Fibroblast of the conjunctiva (primary cell): Measurements from ENCODE around the gene ORAI2.
A peak's percentile ranks its signal among the peaks of the same experiment; 100 is the strongest.
"Not testable (repeated sequence)": the region's sequence is repeated elsewhere in the genome, so short reads cannot be mapped to it uniquely, and the experiment has no call there.

Source experiments
- DNase-seq: peaks from one replicate; pipeline ENCODE4 v3.0.0-alpha.2; 2010; ENCODE audit warnings: low read depth

The ORAI2 gene

GRCh38 chr7:102447311-102447710 lies 13.9 kb downstream of the ORAI2 start:
- DNase-seq: no peak

GRCh38 chr7:102449136-102449535 lies 15.8 kb downstream of the ORAI2 start:
- no peak for DNase-seq

GRCh38 chr7:102450242-102450641 lies 16.9 kb downstream of the ORAI2 start:
- DNase-seq: no peak

- DNase-seq: no peak
Measured at GRCh38 chr7:102451371-102452054, 18.1 kb downstream of the ORAI2 start.

- DNase-seq: no peak
Measured at GRCh38 chr7:102452451-102452850, 19.1 kb downstream of the ORAI2 start.

GRCh38 chr7:102453319-102453718 lies 19.9 kb downstream of the ORAI2 start:
- no peak for DNase-seq

GRCh38 chr7:102454468-102454867 lies 21.1 kb downstream of the ORAI2 start:
- DNase-seq: no peak

GRCh38 chr7:102454932-102455331 lies 21.6 kb downstream of the ORAI2 start:
- not testable (repeated sequence) for DNase-seq

GRCh38 chr7:102455596-102455995 lies 22.2 kb downstream of the ORAI2 start:
- no peak for DNase-seq

- DNase-seq: no peak
Measured at GRCh38 chr7:102456327-102456726, 23.0 kb downstream of the ORAI2 start.

GRCh38 chr7:102457352-102457924 lies 24.1 kb downstream of the ORAI2 start:
- no peak for DNase-seq

- DNase-seq: no peak
Measured at GRCh38 chr7:102459221-102459844, 26.0 kb downstream of the ORAI2 start.

- no peak for DNase-seq
Measured at GRCh38 chr7:102460467-102460866, 27.1 kb downstream of the ORAI2 start.

- DNase-seq: no peak
Measured at GRCh38 chr7:102463841-102464576, 30.6 kb downstream of the ORAI2 start.

- peak; percentile 86 for DNase-seq
Measured at GRCh38 chr7:102464577-102465280, 31.4 kb downstream of the ORAI2 start, which contains the start of the genes ALKBH4 and LRWD1. ALKBH4 (minus strand) TSS chr7:102464863; CDS start chr7:102464836, 27 bp downstream. LRWD1 (plus strand) TSS chr7:102464984; CDS start chr7:102465081, 97 bp downstream.

- DNase-seq: no peak
Measured at GRCh38 chr7:102466097-102466496, 32.7 kb downstream of the ORAI2 start.

GRCh38 chr7:102467581-102468477 lies 34.5 kb downstream of the ORAI2 start:
- no peak for DNase-seq

- DNase-seq: no peak
Measured at GRCh38 chr7:102468478-102469350, 35.3 kb downstream of the ORAI2 start.

GRCh38 chr7:102469351-102469971 lies 36.1 kb downstream of the ORAI2 start:
- no peak for DNase-seq
